ENCODE data around the gene HSPA4. TPM values are rescaled to one million over a fixed set of nuclear protein-coding genes. Genes with fewer than 3 reads are reported as not detected.

HSPA4 gene
- total RNA-seq, 1 donor from 2014 or later, result 30.8 TPM

DNA sequence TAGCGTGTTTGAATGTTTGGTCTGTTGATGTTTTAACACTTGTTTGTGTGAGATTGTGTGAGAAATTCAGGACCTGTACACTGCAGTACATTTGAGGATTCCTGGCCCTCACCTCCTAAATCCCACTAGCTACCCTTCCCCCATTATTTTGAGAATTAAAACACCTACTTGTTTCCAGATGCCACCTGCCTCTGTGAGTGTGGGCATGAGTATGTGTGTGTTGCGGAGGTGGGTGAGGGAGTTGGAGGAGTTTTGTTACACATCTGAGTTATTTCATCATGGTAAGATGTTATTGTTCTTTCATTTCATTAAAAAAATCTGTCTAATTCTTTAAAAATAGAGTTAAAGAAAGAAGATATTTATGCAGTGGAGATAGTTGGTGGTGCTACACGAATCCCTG, 36.3 kb downstream of the HSPA4 start:
- DNase-seq (ENCODE audit: low spot score) (no peak), ATAC-seq (no peak)

DNA sequence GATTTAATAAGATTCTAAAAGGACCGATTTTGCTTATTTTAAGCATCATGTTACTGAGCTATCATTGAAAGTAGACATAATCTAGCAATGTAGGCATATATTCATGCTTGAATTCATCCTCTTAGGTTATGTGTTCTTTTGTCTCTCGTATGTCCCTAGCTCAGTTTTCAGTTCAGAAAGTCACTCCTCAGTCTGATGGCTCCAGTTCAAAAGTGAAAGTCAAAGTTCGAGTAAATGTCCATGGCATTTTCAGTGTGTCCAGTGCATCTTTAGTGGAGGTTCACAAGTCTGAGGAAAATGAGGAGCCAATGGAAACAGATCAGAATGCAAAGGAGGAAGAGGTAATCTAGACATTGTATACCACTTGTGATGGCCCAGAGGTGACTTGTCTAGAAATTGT, 39.2 kb downstream of the HSPA4 start:
- no peak for DNase-seq (ENCODE audit: low spot score)
- ATAC-seq, result peak; percentile 77

DNA sequence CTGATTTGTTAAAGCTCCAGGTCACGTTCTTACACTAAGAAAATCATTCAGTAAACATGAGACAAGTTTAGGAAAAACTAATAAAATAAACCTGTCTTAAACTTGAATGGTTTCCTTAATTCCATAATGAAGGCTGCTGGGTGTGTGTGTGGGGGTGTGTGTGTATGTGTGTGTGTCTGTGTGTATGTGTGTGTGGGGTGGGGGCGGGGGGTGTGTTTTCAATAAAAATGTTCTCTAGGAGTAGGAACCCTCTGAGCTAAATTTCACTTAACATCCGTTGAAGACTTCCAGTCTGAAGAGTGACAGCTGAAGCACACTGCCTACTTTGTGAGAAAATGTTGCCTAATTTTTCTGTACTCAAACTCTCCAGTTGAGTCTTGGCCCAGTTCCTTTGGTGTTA, 54.5 kb downstream of the HSPA4 start:
- DNase-seq (ENCODE audit: low spot score) (no peak), ATAC-seq (no peak)

DNA sequence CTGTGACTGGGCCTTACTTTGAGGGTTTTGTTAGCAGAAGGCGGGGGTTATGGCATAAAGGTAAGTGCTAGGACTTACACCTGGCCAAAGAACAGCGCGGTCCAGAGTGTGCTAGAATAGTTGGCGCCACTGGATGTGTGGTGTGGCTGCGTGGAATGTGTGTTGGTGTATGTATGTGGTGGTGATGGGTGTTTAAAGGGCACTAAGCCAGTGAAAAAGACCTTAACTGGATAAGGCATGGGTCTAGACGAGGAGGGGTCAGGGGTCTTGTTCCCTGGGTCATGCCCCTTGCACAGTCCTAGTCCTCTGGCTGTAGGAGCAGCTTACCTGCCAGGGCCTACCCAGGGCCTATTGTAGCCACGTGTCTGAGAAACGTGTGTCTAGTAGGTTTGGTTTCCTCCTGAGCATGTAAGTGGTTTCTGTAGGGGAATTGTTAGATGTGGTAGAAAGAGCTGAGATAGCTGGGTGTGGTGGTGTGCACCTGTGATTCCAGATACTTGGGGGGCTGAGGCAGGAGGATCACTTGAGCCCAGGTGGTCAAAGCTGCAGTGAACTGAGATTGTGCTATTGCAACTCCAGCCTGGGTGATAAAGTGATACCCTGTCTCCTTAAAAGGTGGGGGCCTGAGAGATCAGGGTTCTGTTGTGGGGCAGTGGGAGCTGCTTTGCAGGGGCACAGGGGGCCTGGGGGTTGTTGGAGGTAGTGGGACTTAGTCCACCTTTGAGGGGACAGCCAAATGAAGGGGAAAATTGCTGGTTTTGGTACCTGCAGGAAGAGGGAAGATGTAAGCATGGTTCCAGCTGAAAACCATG, 55.2 kb downstream of the HSPA4 start:
- no peak for ATAC-seq
- no peak for DNase-seq (ENCODE audit: low spot score)

DNA sequence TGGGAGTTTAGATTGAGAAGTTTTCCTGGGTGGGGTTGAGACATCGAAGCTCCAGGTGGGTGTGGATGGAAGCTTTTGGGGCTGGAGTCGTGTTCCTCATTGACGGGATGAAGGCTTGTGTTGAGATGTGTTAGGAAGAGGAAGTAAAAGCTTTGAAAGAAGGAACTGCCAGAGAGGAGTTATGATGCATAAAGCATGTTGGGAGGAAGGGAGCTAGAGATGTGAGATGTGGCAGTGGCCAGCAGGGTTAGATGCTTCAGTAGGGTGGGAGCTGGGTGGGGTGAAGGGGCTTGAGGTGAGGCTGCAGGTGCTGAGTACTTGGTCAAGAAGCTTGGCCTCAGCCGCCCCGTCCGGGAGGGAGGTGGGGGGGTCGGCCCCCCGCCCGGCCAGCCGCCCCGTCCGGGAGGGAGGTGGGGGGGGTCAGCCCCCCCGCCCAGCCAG, 56.7 kb downstream of the HSPA4 start:
- DNase-seq (ENCODE audit: low spot score), result no peak
- no peak for ATAC-seq

DNA sequence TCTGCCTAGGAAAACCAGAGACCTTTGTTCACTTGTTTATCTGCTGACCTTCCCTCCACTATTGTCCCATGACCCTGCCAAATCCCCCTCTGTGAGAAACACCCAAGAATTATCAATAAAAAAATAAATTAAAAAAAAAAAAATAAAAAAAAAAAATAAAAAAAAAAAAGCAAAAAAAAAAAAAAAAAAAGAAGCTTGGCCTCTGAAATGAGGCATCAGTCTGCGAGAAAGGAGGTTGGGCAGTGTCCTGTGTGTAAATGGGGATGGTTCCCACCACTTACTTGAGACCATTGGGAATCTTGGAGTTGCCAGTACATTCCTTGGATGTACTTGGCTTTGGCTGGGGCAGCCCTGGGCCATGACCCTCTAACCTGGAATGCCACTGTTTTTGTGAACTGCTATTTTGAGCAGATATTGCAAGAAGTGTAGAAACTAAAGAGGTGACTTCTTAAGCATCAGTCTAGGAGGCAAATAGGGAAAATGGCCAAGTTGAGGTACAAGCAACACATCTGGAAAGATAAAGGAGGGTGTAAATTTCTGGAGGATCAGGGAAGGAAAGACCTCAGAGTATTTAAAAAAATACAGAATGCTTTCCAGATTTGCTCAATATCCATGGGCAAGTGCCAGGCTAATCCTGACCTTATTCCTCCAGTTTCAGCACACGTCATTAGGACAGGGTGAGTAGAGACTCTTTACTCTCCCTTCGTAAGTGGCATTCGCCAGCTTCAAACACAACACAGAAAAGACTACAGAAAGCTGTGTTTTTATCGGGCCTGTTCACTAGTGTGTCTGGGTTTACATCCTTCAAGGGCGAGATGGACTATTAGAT, 58.1 kb downstream of the HSPA4 start:
- ATAC-seq, result peak; percentile 58
- DNase-seq (ENCODE audit: low spot score), result no peak

DNA sequence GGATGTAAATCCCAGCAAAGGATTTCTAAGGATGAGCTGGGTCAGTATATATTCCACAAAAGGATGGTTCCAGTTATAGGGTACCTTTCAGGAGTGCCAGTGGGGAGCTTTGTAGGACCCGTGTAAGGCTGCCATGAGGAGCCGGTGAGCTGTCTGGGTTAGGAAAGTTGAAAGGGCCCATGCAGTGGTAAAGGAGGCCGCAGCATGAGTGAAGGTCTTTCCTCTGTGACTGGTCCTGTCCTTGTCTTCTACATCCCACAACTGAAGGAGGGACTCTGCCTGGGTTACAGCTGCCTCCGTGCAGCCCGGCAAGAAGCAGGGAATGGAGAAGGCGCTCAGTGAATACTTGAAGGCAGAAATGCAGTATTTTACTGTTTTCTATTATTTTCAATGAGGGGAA, 58.9 kb downstream of the HSPA4 start:
- ATAC-seq (no peak), DNase-seq (ENCODE audit: low spot score) (no peak)

DNA sequence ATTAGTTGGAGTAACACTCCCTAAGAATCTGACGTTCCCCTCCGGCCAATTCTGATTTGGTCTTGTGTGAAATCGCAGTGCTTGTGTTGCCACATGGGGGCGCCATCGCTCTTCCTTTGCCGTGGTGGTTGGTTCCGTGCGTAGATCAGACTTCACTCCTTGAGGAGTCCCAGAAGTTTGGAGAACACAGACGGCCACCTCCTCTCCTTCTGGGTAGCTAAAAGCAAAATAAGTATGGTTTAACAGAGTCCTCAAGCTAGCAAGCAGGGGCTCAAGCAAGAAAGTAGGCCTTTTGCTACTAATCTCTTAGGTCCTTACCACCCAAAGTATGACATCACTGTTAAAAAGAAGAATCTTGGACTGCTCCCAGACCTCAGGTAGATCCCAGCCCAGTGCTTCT, 59.5 kb downstream of the HSPA4 start:
- peak; percentile 90 for ATAC-seq
- peak; percentile 78 for DNase-seq (ENCODE audit: low spot score)

DNA sequence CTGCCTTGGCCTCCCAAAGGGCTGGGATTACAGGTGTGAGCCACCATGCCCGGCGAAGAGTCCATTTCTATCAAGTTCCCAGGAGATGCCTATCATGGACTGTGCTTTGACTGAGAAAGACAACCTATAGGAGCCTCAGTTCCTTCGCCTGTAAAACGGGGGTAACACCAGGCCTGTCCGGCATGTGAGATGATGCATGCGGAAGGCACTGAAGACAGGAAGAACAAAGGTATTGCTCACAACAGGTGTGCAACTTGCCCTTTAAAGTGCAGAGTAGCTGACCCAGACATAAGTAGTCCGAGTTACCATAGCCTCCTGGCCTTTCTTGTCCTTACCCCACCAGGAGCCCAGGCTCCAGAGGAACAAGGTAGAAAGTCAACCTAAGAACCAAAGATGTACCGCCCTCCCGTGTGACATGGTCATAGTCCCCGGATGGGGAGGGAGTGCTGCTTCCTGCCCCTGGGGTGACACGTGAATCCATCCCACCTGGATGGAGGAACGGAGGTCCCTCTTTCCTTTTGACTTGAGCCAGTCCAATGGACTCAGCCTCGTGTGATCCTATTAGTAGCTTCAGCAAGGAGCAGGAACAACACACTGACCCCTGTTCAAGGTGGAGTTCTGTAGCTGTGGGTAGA, 60.3 kb downstream of the HSPA4 start:
- no peak for DNase-seq (ENCODE audit: low spot score)
- no peak for ATAC-seq

DNA sequence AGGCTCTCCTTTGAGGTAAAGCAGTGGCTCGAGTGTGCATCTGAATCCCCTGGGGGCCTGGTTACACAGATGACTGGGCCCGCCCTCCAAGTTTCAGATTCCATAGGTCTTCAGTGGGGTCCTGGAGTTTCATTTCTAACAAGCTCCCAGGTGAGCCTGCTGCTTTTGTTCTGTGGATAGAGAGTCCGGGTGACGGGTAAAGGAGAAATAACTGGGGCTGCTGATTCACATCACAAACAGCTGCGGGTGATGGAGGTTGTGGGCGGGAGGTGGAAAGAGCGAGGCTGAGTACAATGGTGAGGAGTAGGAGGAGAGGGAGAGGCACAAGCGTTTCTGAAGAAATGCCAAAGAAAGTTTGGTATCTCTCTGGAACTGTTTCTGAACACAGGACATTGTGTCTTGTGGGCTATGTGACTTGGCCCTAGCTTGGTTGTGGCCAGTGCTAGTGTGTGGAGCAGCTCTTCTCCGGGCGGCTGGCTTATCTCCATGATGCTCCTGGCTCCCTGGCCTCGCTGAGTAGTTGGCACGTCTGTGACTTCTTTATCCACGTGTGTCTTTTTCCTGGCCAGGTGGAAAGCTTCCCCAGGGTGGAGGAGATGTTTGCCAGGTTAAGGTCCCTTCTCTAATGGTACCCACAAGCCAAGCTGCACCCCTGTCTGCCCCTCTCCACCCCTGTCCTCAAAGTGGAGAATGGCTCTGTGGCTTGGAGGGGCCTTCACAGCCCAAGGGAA, 61.7 kb downstream of the HSPA4 start:
- ATAC-seq (no peak), DNase-seq (ENCODE audit: low spot score) (no peak)

DNA sequence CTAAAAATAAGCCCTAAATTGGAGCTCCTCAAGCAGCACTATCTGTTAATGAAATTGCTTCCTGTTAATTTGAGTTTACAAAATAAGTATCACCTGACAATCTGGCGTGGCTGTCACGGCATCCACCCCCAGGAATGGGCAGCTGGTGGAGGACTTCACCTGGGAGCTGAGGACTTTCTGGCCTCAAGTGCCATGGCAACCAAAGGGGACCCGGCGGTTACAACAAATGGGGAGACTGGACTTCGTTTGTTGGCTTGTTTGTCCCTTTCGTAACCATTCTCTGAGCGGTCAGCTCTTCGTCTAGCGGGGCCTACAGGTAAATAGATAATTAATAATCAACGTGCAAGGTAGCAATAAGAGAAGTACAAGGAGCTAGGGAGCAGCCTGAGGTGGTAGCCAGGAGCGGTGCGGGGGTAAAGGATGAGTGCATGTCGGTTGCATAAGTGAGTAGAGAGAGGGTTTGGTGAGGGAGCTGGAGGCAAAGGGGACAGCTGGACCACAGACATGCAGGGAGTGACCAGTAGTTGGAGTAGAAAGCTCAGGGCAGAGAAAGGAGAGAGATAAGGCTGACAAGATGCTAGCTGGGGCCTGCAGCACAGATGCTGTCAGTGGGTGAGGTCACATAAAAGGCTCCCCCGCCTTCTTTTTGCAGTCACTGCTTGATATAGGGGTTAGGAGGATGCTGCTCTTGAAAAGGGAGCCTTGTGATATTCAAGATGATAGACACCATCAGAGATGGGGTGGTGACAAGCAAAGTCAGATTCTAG, 62.5 kb downstream of the HSPA4 start:
- ATAC-seq (no peak), DNase-seq (ENCODE audit: low spot score) (no peak)

DNA sequence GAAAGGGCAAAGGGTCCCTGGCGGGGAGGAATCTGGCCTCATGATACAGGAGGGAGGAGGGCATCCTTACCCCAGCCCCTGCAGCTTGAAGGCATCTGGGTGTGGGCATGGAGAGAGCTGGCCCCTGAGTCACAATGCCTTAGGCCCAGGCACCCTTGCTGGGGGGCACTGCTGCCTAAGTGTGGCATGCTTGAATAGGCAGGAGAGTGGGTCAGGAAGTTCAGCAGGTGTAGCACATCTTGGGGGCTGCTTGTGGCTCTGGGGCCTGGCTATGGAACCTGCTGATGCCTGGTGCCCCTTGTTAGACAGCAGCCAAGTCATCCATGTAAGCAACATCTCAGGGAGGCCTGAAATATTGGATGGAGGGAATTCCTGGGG, 63.1 kb downstream of the HSPA4 start:
- DNase-seq (ENCODE audit: low spot score) (no peak), ATAC-seq (no peak)

DNA sequence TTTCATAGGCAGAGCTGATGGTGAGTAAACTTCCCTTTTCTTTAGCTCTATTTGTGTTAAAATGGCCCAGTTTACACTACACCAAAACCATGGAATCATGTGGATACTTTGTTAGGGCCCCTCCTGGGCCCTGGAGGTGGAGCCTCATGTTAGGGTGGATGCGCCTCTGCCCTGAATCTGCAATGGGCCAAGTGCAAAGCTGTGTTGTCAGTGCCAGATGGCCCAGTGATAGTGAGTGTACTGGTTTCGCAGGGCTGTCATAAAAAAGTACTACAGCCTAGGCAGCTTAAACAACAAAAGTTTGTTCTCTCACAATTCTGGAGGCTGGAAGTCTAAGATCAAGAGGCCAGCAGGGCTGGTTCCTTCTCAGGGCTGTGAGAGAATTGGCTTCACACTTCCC, 64.8 kb downstream of the HSPA4 start:
- DNase-seq (ENCODE audit: low spot score), result no peak

DNA sequence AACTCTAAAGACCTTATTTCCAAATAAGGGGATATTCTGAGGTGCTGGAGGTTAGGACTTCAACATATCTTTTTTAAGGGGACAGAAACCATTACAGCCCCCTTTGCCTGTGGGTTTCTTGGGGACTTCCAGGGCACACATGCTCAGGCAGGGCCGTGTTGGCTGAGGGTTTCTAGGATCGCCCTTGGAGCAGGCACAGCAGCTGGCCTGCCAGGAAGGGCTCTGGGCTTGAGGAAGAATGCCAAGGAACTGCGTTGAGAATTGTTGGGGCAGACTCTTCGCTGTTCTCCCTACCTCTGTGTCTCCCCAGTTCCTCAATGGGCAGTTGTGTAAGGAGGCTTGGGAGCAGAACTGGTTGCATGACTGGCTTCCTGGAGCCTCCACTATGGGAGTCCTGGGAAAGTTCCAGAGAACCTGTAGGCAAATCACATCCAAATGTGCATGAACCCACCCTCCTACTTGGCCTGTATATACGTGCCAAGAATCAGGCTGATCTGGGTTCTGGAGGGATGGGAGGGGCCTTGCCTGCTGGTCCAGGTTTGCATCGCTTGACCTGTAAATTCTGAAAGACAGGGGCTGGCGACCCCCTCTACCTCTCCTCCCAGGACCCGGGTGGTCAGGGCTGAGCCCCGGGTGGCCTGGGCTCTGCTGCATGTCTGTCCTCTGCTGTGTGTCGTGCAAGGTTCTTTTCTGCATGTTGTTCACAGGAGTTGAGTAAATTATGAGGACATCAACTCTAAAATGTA, 65.5 kb downstream of the HSPA4 start:
- no peak for DNase-seq (ENCODE audit: low spot score)
- no peak for ATAC-seq

More for the DNA sequence above, 64.8 kb downstream of the HSPA4 start:
- no peak for ATAC-seq

DNA sequence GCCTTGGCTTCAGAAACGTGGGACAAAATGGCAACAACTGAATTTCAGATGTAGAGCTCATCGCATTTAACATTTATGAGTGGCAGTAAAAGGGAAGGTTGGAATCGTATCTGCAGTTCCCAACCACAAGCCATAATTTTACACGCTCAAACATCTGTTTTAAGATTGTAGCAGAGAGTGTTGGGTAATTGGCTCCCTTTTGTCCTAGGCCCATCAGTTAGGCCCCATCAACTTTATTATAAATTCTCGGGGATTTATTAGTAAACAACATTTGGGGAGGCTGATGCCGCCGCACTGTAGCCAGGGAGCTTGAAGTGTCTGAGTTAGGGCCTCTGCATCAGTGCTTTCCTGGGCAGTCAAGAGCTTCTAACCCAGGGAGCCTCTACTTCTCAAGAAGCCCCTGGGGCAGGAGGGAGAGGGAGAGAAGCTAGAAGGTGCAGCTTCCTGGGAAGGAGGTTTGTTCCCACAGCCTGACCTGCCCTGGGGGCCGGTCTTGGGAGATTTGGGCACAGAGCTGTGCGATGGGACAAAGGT, 66.2 kb downstream of the HSPA4 start:
- DNase-seq (ENCODE audit: low spot score) (no peak), ATAC-seq (no peak)

DNA sequence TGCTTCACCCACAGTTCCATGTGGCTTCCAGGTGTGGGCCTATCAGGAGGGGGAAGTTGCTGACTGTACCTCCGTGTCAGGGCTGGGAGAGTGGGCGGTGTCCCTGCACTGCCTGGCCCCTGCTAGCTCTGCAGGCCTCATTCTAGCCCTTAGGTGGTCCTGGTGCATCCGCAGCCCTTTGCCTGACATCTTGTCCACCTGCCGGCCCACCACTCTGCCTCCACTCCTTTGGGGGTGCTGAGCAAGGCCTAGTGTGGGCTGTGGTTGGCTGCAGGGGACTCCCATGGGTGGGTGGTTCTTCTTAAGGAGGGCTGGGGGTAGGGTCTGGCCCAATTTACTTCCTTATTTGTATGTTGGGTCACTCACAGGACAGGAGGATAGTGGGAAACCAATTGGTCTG, 66.9 kb downstream of the HSPA4 start:
- ATAC-seq (no peak), DNase-seq (ENCODE audit: low spot score) (no peak)

DNA sequence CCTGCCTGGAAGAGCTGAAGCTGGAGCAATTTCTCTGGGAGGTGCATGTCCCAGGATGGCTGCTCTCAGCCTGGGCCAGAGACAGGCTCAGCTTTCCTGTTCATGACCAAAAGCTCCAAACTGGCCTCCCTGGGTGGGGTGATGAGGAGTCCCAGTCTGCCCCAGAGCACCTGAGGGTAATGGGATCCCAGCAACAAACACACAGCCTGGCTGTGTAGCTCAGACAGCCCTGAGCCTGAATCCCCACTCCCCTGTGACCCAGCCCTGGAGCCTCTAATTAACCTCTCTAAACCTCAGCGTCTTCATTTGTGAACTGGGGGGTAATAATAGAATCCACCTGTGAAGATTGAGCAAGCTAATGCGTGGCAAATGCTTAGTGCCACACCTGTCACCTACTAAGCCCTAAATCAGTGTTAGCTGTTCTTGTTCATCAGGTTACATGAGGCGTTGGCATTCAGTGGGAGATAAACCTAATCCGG, 67.5 kb downstream of the HSPA4 start:
- no peak for ATAC-seq
- DNase-seq (ENCODE audit: low spot score), result no peak

DNA sequence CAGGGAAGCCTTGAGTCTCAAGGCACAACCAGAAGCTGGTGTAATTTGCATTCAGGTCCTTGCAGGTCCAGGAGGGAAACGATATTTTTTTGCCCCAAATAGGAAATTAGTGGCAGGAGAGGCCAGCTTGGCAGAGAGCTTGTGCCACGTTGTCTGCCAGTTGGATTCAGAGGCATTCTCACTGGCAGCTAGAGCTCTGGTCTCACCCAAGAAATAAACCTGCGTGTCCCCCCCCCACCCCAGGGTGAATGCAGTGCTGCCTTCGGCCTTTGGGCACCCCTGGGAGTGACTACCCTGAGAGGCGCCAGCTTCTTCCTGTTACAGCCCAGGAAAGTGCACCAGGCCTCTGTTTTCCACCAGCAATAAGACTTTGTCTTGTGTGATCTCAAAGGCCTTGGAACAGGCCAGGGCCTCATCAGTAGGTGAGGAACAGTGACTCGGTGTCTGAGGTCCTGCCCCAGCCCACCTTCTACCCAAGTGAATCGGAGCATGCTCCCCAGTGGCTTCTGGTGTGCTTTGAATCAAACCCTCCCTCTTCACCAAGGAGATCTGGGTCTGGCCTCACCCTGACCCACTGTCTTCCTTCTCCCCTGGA, 68.4 kb downstream of the HSPA4 start:
- DNase-seq (ENCODE audit: low spot score) (no peak), ATAC-seq (no peak)

DNA sequence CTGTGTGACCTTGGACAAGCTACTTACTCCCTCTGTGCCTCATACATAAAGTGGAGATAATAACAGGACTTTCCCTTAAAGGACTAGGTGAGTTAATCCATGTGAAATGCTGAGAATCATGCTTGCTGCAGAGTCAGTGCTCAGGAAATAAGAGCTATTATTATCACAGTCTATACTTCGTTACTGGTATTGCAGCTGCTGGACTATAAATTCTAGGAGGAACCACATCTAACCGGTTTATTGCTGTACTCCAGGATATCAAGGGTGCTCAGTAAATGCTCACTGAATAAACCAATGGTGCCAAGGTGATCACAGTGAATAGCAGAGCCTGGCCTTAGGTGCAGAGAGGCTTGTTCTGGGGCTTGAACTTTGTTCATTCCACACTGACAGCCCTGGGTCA, 69.3 kb downstream of the HSPA4 start:
- DNase-seq (ENCODE audit: low spot score), result no peak
- peak; percentile 31 for ATAC-seq
